Renal cortex interstitium (tissue), 11 donors: ENCODE measurements around the gene ZNF528. TPM values are rescaled to one million over a fixed set of nuclear protein-coding genes. Genes with fewer than 3 reads are reported as not detected.

Experiments
- DNase-seq, 11 donors: peaks; one replicate each; pipeline ENCODE4 v3.0.0-alpha.2; 2013; ENCODE audit warnings: low read depth in 9 of 11, low spot score in 4 of 11; ENCODE audit errors: extremely low read depth in 1 of 11
- polyA plus RNA-seq, 3 donors: library from polyadenylated mRNA; unstranded; fragments of 120-200 nt; gene quantifications; one replicate each; pipeline ENCODE4 v1.2.1, GENCODE V29; 2013; ENCODE audit not compliant: insufficient read length in 3 of 3

Gene ZNF528
- polyA plus RNA-seq, 3 donors, result 34.2 to 67.2 (median 35.1) TPM

DNA sequence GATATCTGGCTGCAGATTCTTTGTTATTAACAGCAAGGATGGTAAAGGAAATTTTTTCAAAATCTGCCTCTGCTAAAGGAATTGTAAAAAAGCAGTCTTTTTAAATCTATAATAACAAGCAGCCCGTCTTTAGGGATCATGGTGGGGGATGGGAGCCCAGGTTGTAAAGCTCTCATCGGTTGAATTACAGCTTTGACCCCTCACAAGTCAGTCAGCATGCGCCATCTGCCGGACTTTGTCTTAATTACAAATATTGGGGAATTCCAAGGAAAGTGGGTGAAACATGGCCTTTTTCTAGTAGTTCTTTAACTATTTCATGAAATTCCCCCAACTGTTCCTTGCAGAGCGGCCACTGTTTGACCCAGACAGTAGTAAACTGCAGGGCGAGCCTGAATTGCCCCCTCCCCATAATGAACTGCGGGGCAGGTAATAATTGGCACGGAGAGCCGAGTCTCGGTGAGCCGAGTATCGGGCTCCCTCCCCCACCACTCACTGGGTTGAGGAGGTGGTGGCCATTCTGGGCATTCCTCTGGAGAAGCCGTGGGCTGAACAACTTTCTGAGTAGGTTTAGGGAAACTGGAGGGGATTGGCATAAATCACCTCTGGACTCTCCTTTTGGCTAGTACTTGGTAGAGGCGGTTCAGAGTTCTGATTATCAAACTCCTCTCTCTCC, 67.3 kb downstream of the ZNF528 start:
- DNase-seq, result no peak

Other genes starting within 250 kb of the ZNF528 start
- gene ZNF836, start 226.2 kb upstream of the ZNF528 start, polyA plus RNA-seq, result 10 to 100 TPM; 14.0 to 26.3 (median 15.7) TPM
- 100 to 1,000 TPM; 449 to 497 (median 453) TPM for gene PPP2R1A, start 207.8 kb upstream of the ZNF528 start, polyA plus RNA-seq
- gene ZNF766, start 128.3 kb upstream of the ZNF528 start, polyA plus RNA-seq, result 10 to 100 TPM; 18.6 to 23.1 (median 19.7) TPM
- 10 to 100 TPM; 15.8 to 19.1 (median 17.2) TPM for gene ZNF480, start 100.7 kb upstream of the ZNF528 start, polyA plus RNA-seq
- 10 to 100 TPM; 11.0 to 15.3 (median 11.8) TPM for gene ZNF610, start 61.6 kb upstream of the ZNF528 start, polyA plus RNA-seq
- 10 to 100 TPM; 22.7 to 30.0 (median 25.6) TPM for gene ZNF880, start 27.9 kb upstream of the ZNF528 start, polyA plus RNA-seq
- 1 to 10 TPM in 1 of 3 donors, under 1 TPM in 2; 0.34 to 1.2 (median 0.61) TPM for gene ZNF534, start 31.3 kb downstream of the ZNF528 start, polyA plus RNA-seq
- gene ZNF578, start 55.7 kb downstream of the ZNF528 start, polyA plus RNA-seq, result 10 to 100 TPM in 1 of 3 donors, 1 to 10 TPM in 2; 5.8 to 11.6 (median 7.0) TPM
- gene ZNF808, start 129.8 kb downstream of the ZNF528 start, polyA plus RNA-seq, result 10 to 100 TPM in 2 of 3 donors, 1 to 10 TPM in 1; 9.4 to 20.9 (median 12.7) TPM
- gene ZNF701, start 172.4 kb downstream of the ZNF528 start, polyA plus RNA-seq, result 10 to 100 TPM; 13.3 to 21.6 (median 17.6) TPM
- 100 to 1,000 TPM in 1 of 3 donors, 10 to 100 TPM in 2; 59.9 to 191 (median 85.8) TPM for gene ZNF83, start 240.5 kb downstream of the ZNF528 start, polyA plus RNA-seq